HCT116 (cell line): ENCODE results near the gene WDR20. TPM values are rescaled to one million over a fixed set of nuclear protein-coding genes. Genes with fewer than 3 reads are reported as not detected.

Source experiments
- ATAC-seq: fragments of 200-7000 bp; cut with Tn5 transposase; 2 replicates; pipeline ENCODE4 v1.9.1; 2020; ENCODE audit warnings: mild to moderate bottlenecking, moderate library complexity
- BruUV-seq: library from RNA; stranded (reverse); fragments of 400-500 nt; replicated peaks from 2 replicates; lab custom pipeline; 2021; lab: Mats Ljungman, UMichigan
- CTCF ChIA-PET: fragments of 300-600 bp; sonication (Branson Sonifier 250); formaldehyde crosslinking; loops from one replicate; lab custom pipeline; 2021; ENCODE audit warnings: antibody characterized with exemption; lab: Charles Lee
- POLR2A ChIA-PET: fragments of 300-600, 350-600 bp; sonication (Branson Sonifier 250); formaldehyde crosslinking; loops from one replicate; lab custom pipeline; 2021; ENCODE audit warnings: antibody characterized with exemption; lab: Charles Lee
- RAD21 ChIA-PET, 2 experiments: fragments of 300-600 bp; sonication (Branson Sonifier 250); formaldehyde crosslinking; loops; one replicate each; lab custom pipeline; 2023; ENCODE audit warnings: low total read pairs in 2 of 2; ENCODE audit not compliant: uncharacterized antibody in 2 of 2, unreplicated experiment in 2 of 2, low non-redundant PET in 1 of 2; lab: Charles Lee
- DNase-seq: peaks from one replicate; pipeline ENCODE4 v3.0.0-alpha.2; 2010; ENCODE audit warnings: low read depth, low spot score
- H2AFZ ChIP-seq: fragments of 200-600 bp; shearing (Covaris generic), sonication (generic); 2 replicates; pipeline ENCODE4 v1.6.1; 2017; ENCODE audit warnings: low read depth, mixed run types, mixed read lengths, antibody characterized with exemption, low read length; ENCODE audit not compliant: poor library complexity, severe bottlenecking
- H3K27ac ChIP-seq: 2 replicates; pipeline ENCODE4 v1.5.1; 2012; ENCODE audit warnings: low read depth, low read length
- H3K27me3 ChIP-seq: fragments of 200-600 bp; sonication (generic); 2 replicates; pipeline ENCODE4 v1.6.1; 2016; ENCODE audit warnings: mixed run types, low read length, mixed read lengths; ENCODE audit not compliant: insufficient read depth
- H3K36me3 ChIP-seq, 2 experiments: fragments of 200-500 bp in 1 of 2; fragments of 200-600 bp in 1 of 2; sonication (Bioruptor generic) in 1 of 2; sonication (generic) in 1 of 2; 2 replicates each; pipeline versions ENCODE4 v1.5.1 to v1.6.1; 2014 to 2016; ENCODE audit warnings: low read length in 2 of 2, inconsistent platforms in 1 of 2, mixed read lengths in 1 of 2, mixed run types in 1 of 2; ENCODE audit not compliant: insufficient read depth in 2 of 2, control insufficient read depth in 1 of 2
- H3K4me1 ChIP-seq, 2 experiments: fragments of 200-600 bp in 1 of 2; sonication (generic) in 1 of 2; 2 replicates each; pipeline versions ENCODE4 v1.5.1 to v1.6.1; 2012 to 2017; ENCODE audit warnings: low read length in 2 of 2, inconsistent platforms in 1 of 2, mild to moderate bottlenecking in 1 of 2, mixed read lengths in 1 of 2, mixed run types in 1 of 2, moderate library complexity in 1 of 2; ENCODE audit not compliant: insufficient read depth in 2 of 2, control insufficient read depth in 1 of 2
- H3K4me2 ChIP-seq: fragments of 200-600 bp; sonication (generic); 2 replicates; pipeline ENCODE4 v1.6.1; 2017; ENCODE audit warnings: mixed run types, low read length, mixed read lengths
- H3K4me3 ChIP-seq, 2 experiments: fragments of 200-600 bp in 1 of 2; sonication (generic) in 1 of 2; replicated peaks in 1 of 2; 2 replicates each; pipeline ENCODE4 v1.5.1; 2011 to 2016; ENCODE audit warnings: low read length in 2 of 2, control low read depth in 1 of 2, low read depth in 1 of 2, mild to moderate bottlenecking in 1 of 2, mixed read lengths in 1 of 2, mixed run types in 1 of 2
- H3K79me2 ChIP-seq: fragments of 200-600 bp; sonication (generic); 2 replicates; pipeline ENCODE4 v1.6.1; 2017; ENCODE audit warnings: mild to moderate bottlenecking, mixed run types, low read length, moderate library complexity, mixed read lengths; ENCODE audit not compliant: insufficient read depth
- H3K9ac ChIP-seq: fragments of 200-600 bp; sonication (generic); 2 replicates; pipeline ENCODE4 v1.6.1; 2016; ENCODE audit warnings: low read length, mixed read lengths
- H3K9me2 ChIP-seq: fragments of 200-600 bp; sonication (generic), shearing (Covaris generic); 2 replicates; pipeline ENCODE4 v1.6.1; 2017; ENCODE audit warnings: mixed run types, mild to moderate bottlenecking, moderate library complexity; ENCODE audit not compliant: insufficient read depth
- H3K9me3 ChIP-seq, 2 experiments: fragments of 200-500 bp in 1 of 2; fragments of 200-600 bp in 1 of 2; sonication (Bioruptor generic) in 1 of 2; sonication (generic) in 1 of 2; 2 replicates each; pipeline ENCODE4 v1.6.1; 2014 to 2017; ENCODE audit warnings: low read length in 2 of 2, mixed read lengths in 2 of 2, inconsistent platforms in 1 of 2, low read depth in 1 of 2, mild to moderate bottlenecking in 1 of 2, mixed run types in 1 of 2, moderate library complexity in 1 of 2; ENCODE audit not compliant: control insufficient read depth in 1 of 2, insufficient read depth in 1 of 2
- H4K20me1 ChIP-seq: fragments of 200-600 bp; sonication (generic), shearing (Covaris generic); 2 replicates; pipeline ENCODE4 v1.6.1; 2017; ENCODE audit warnings: mixed run types, mild to moderate bottlenecking, moderate library complexity; ENCODE audit not compliant: insufficient read depth
- ATF3 ChIP-seq: IDR thresholded peaks from 2 replicates; pipeline ENCODE4 v1.6.1; 2012
- CBX3 ChIP-seq: IDR thresholded peaks from 2 replicates; pipeline ENCODE4 v1.6.1; 2012; ENCODE audit warnings: low read depth
- CEBPB ChIP-seq: IDR thresholded peaks from 2 replicates; pipeline ENCODE4 v1.6.1; 2012; ENCODE audit warnings: low read depth
- EGR1 ChIP-seq: IDR thresholded peaks from 2 replicates; pipeline ENCODE4 v1.6.1; 2012; ENCODE audit warnings: low read depth
- ELF1 ChIP-seq: IDR thresholded peaks from 2 replicates; pipeline ENCODE4 v1.6.1; 2012; ENCODE audit warnings: low read depth, borderline replicate concordance
- EZH2 ChIP-seq: fragments of 200-600 bp; sonication (generic); IDR thresholded peaks from 2 replicates; pipeline ENCODE4 v1.6.1; 2017; ENCODE audit warnings: antibody characterized with exemption, mixed run types
- EZH2phosphoT487 ChIP-seq: fragments of 200-600 bp; IDR thresholded peaks from 2 replicates; pipeline ENCODE4 v1.6.1; 2018; ENCODE audit warnings: antibody characterized with exemption, borderline replicate concordance
- FOSL1 ChIP-seq: IDR thresholded peaks from 2 replicates; pipeline ENCODE4 v1.6.1; 2012; ENCODE audit warnings: low read depth
- POLR2A ChIP-seq: IDR thresholded peaks from 2 replicates; pipeline ENCODE4 v1.7.0; 2011; ENCODE audit warnings: borderline replicate concordance; ENCODE audit not compliant: insufficient read depth, insufficient read length; ENCODE audit errors: extremely low read depth
- POLR2AphosphoS5 ChIP-seq: IDR thresholded peaks from 2 replicates; pipeline ENCODE4 v1.6.1; 2011; ENCODE audit warnings: mild to moderate bottlenecking, low read depth, low read length, moderate library complexity
- SIN3A ChIP-seq: IDR thresholded peaks from 2 replicates; pipeline ENCODE4 v1.6.1; 2012; ENCODE audit warnings: low read depth
- SRF ChIP-seq: IDR thresholded peaks from 2 replicates; pipeline ENCODE4 v1.6.1; 2012; ENCODE audit warnings: low read depth
- TCF7L2 ChIP-seq: IDR thresholded peaks from 2 replicates; pipeline ENCODE4 v1.7.0; 2011; ENCODE audit warnings: borderline replicate concordance, inconsistent platforms; ENCODE audit not compliant: insufficient read depth, insufficient read length; ENCODE audit errors: extremely low read depth
- ZBTB33 ChIP-seq: IDR thresholded peaks from 2 replicates; pipeline ENCODE4 v1.6.1; 2011; ENCODE audit warnings: mild to moderate bottlenecking, low read length, moderate library complexity; ENCODE audit not compliant: insufficient replicate concordance; ENCODE audit errors: extremely low read depth
- ZFX ChIP-seq: fragments of 450-650 bp; IDR thresholded peaks from 2 replicates; pipeline ENCODE4 v1.6.1; 2017
- ZNF274 ChIP-seq: fragments of 200-500 bp; sonication (Bioruptor generic); IDR thresholded peaks from 2 replicates; pipeline ENCODE4 v1.6.1; 2014; ENCODE audit warnings: mild to moderate bottlenecking, low read depth, low read length, inconsistent platforms
- intact Hi-C: fragments of 100-400 bp; cut with micrococcal nuclease; formaldehyde crosslinking; loops from 2 replicates; pipeline ENCODE4 v1.10.0; 2022
- total RNA-seq: library from RNA; stranded (reverse); gene quantifications from one replicate; pipeline ENCODE4 v1.2.1, GENCODE V29; 2021; ENCODE audit not compliant: unreplicated experiment
- TF ChIP-seq, protein P1 (sequence below): IDR thresholded peaks from 2 replicates; pipeline ENCODE4 v1.6.1; 2012

The WDR20 gene
- total RNA-seq, 1 experiment from 2014 or later = 21.1 TPM

DNA sequence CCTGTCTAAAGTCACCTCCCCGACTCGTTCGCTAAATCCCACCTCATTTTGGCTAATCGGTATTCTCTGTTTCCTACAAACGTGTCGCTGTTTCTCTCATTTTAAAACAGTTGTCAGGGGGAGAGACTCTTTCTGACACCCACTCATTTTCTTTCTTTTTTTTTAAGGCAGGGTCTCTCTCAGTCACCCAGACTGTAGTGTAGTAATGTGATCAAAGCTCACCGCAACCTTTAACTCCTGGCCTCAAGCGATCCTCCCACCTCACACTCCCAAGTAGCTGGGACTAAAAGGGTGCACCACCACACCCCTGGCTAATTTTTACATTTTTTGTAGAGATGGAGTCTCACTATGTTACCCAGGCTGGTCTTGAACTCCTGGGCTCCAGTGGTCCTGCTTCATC, 19.1 kb downstream of the WDR20 start:
- Histone ChIP-seq H3K27me3 (no peaks in the 10 kb centered on the region), H3K79me2 (peaks cover 66% of the 10 kb centered on the region), H3K9ac (no peak overlapping the region), H3K4me3 (no peak overlapping the region), H3K36me3 (no peaks in the 10 kb centered on the region; a peak in 1 of 4 replicates), H3K27ac (no peak overlapping the region), H2AFZ (no peak overlapping the region), H3K4me1 (no peaks in the 10 kb centered on the region), H4K20me1 (no peaks in the 10 kb centered on the region; the same call in 1 of the 2 replicates), H3K9me2 (no peaks in the 10 kb centered on the region), H3K4me2 (no peak overlapping the region), H3K9me3 (no peaks in the 10 kb centered on the region)
- intact Hi-C loops = no loop called here
- ATAC-seq (no peak), DNase-seq (no peak)
- ChIA-PET CTCF (interaction anchor here (1.0 kb wide), 1 partner anchor 155 kb away, joined by 3 read pairs; no protein-coding TSS in a partner anchor), POLR2A (interaction anchor here (0.6 kb wide), 1 partner anchor 51 kb away, joined by 3 read pairs; no protein-coding TSS in a partner anchor), RAD21 (no interaction called here)
- no TSS peak for BruUV-seq
- TF ChIP-seq EZH2phosphoT487 (no peak), TCF7L2 (no peak), ZBTB33 (no peak), POLR2A (no peak), EZH2 (no peak), ZNF274 (no peak), POLR2AphosphoS5 (no peak), CBX3 (no peak), SRF (no peak), SIN3A (no peak), EGR1 (no peak), CEBPB (no peak), ZFX (no peak), ATF3 (no peak), FOSL1 (no peak), ELF1 (no peak)
- TF ChIP-seq, protein P1, sequence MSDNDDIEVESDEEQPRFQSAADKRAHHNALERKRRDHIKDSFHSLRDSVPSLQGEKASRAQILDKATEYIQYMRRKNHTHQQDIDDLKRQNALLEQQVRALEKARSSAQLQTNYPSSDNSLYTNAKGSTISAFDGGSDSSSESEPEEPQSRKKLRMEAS = no peak
